ENCODE measurements around the gene ARPP19. TPM values are rescaled to one million over a fixed set of nuclear protein-coding genes. Genes with fewer than 3 reads are reported as not detected.
A peak's percentile ranks its signal among the peaks of the same experiment; 100 is the strongest.
"Not testable (repeated sequence)": the region's sequence is repeated elsewhere in the genome, so short reads cannot be mapped to it uniquely, and the experiment has no call there.

Gene ARPP19
- 120 TPM for polyA plus RNA-seq (2013, experiment 1 of 2)
- polyA plus RNA-seq (2013, experiment 2 of 2), result 107 TPM

- 5 to 6% methylated on average over 59 to 75 of the region's 82 CpGs for WGBS, 2 experiments (ENCODE audit: insufficient coverage in 2 of 2)
- Histone ChIP-seq H3K27ac (ENCODE audit: low read depth, low read length, severe bottlenecking) (peak within 1 kb of the TSS; percentile 96), H3K4me1 (ENCODE audit: control insufficient read depth, insufficient read depth, low read length, poor library complexity, severe bottlenecking) (peaks cover 5% of the 10 kb centered on the region), H3K4me3 (ENCODE audit: extremely low read depth, insufficient read depth, low read length, poor library complexity, severe bottlenecking) (peak within 1 kb of the TSS; percentile 84), H3K36me3 (ENCODE audit: control insufficient read depth, insufficient read depth, low read length) (peaks cover 16% of the 10 kb centered on the region), H3K9me3 (ENCODE audit: control insufficient read depth, low read length) (no peaks in the 10 kb centered on the region)
These were observed at the start of gene ARPP19 for GRCh38 chr15:52568601-52569585. ARPP19 (minus strand) TSS chr15:52569030; CDS start chr15:52568892, 138 bp downstream.

- no peaks in the 10 kb centered on the region for H3K9me3 ChIP-seq (ENCODE audit: control insufficient read depth, low read length)
- WGBS, 2 experiments (ENCODE audit: insufficient coverage in 2 of 2), result no CpG with 5 or more reads among the region's 1 CpG
- H3K4me3 ChIP-seq (ENCODE audit: extremely low read depth, insufficient read depth, low read length, poor library complexity, severe bottlenecking), result no peak overlapping the region
- H3K36me3 ChIP-seq (ENCODE audit: control insufficient read depth, insufficient read depth, low read length), result peaks cover 5% of the 10 kb centered on the region
- H3K4me1 ChIP-seq (ENCODE audit: control insufficient read depth, insufficient read depth, low read length, poor library complexity, severe bottlenecking), result no peaks in the 10 kb centered on the region
- H3K27ac ChIP-seq (ENCODE audit: low read depth, low read length, severe bottlenecking), result no peak overlapping the region
These were observed 48.2 kb upstream of the ARPP19 start for GRCh38 chr15:52617026-52617425.

GRCh38 chr15:52615302-52615701 lies 46.5 kb upstream of the ARPP19 start:
- WGBS, 2 experiments (ENCODE audit: insufficient coverage in 2 of 2), result no CpG with 5 or more reads among the region's 2 CpGs
- H3K36me3 ChIP-seq (ENCODE audit: control insufficient read depth, insufficient read depth, low read length), result peaks cover 9% of the 10 kb centered on the region
- no peaks in the 10 kb centered on the region for H3K9me3 ChIP-seq (ENCODE audit: control insufficient read depth, low read length)
- no peak overlapping the region for H3K27ac ChIP-seq (ENCODE audit: low read depth, low read length, severe bottlenecking)
- no peaks in the 10 kb centered on the region for H3K4me1 ChIP-seq (ENCODE audit: control insufficient read depth, insufficient read depth, low read length, poor library complexity, severe bottlenecking)
- no peak overlapping the region for H3K4me3 ChIP-seq (ENCODE audit: extremely low read depth, insufficient read depth, low read length, poor library complexity, severe bottlenecking)

DNA sequence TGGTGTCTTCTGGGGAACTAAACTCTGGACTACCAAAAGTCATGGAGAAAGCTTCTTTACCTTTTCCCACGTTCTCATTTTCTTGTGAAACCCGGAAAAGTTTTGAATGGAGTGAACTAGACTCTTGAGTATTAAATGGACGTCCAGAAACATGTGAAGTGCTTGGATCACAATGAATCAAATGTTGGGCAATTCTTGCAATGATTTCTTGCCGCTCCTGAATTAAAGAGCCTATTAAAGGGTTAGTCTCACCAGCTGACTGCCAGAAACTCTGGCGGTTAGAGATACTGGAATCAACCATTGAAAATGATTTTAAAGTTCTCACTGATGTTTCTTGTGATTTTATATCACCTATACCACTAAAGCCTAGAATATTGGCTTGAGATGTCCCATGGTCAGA lies 40.8 kb upstream of the ARPP19 start:
- Histone ChIP-seq H3K27ac (ENCODE audit: low read depth, low read length, severe bottlenecking) (no peak overlapping the region), H3K4me3 (ENCODE audit: extremely low read depth, insufficient read depth, low read length, poor library complexity, severe bottlenecking) (no peak overlapping the region), H3K9me3 (ENCODE audit: control insufficient read depth, low read length) (no peaks in the 10 kb centered on the region), H3K4me1 (ENCODE audit: control insufficient read depth, insufficient read depth, low read length, poor library complexity, severe bottlenecking) (no peaks in the 10 kb centered on the region), H3K36me3 (ENCODE audit: control insufficient read depth, insufficient read depth, low read length) (peaks cover 14% of the 10 kb centered on the region)
- 91 to 92% methylated on average over 3 of the region's 5 CpGs for WGBS, 2 experiments (ENCODE audit: insufficient coverage in 2 of 2)

GRCh38 chr15:52584414-52584813 lies 15.6 kb upstream of the ARPP19 start:
- Histone ChIP-seq H3K9me3 (ENCODE audit: control insufficient read depth, low read length) (no peaks in the 10 kb centered on the region), H3K27ac (ENCODE audit: low read depth, low read length, severe bottlenecking) (no peak overlapping the region), H3K4me3 (ENCODE audit: extremely low read depth, insufficient read depth, low read length, poor library complexity, severe bottlenecking) (no peak overlapping the region), H3K4me1 (ENCODE audit: control insufficient read depth, insufficient read depth, low read length, poor library complexity, severe bottlenecking) (no peaks in the 10 kb centered on the region), H3K36me3 (ENCODE audit: control insufficient read depth, insufficient read depth, low read length) (no peaks in the 10 kb centered on the region)
- WGBS, 2 experiments (ENCODE audit: insufficient coverage in 2 of 2), result 80 to 100% methylated on average over 1 of the region's 7 CpGs

- Histone ChIP-seq H3K27ac (ENCODE audit: low read depth, low read length, severe bottlenecking) (no peak overlapping the region), H3K4me3 (ENCODE audit: extremely low read depth, insufficient read depth, low read length, poor library complexity, severe bottlenecking) (no peak overlapping the region), H3K36me3 (ENCODE audit: control insufficient read depth, insufficient read depth, low read length) (no peaks in the 10 kb centered on the region), H3K9me3 (ENCODE audit: control insufficient read depth, low read length) (no peaks in the 10 kb centered on the region), H3K4me1 (ENCODE audit: control insufficient read depth, insufficient read depth, low read length, poor library complexity, severe bottlenecking) (no peaks in the 10 kb centered on the region)
- 76 to 85% methylated on average over 5 to 7 of the region's 8 CpGs for WGBS, 2 experiments (ENCODE audit: insufficient coverage in 2 of 2)
These were observed 11.0 kb upstream of the ARPP19 start for GRCh38 chr15:52579852-52580251.

- WGBS, 2 experiments (ENCODE audit: insufficient coverage in 2 of 2), result no CpG with 5 or more reads among the region's 2 CpGs
- no peak overlapping the region for H3K4me3 ChIP-seq (ENCODE audit: extremely low read depth, insufficient read depth, low read length, poor library complexity, severe bottlenecking)
- H3K4me1 ChIP-seq (ENCODE audit: control insufficient read depth, insufficient read depth, low read length, poor library complexity, severe bottlenecking), result no peaks in the 10 kb centered on the region
- no peak overlapping the region for H3K27ac ChIP-seq (ENCODE audit: low read depth, low read length, severe bottlenecking)
- H3K36me3 ChIP-seq (ENCODE audit: control insufficient read depth, insufficient read depth, low read length), result no peaks in the 10 kb centered on the region
- H3K9me3 ChIP-seq (ENCODE audit: control insufficient read depth, low read length), result no peaks in the 10 kb centered on the region
These were observed 7.9 kb upstream of the ARPP19 start for GRCh38 chr15:52576692-52577091.

DNA sequence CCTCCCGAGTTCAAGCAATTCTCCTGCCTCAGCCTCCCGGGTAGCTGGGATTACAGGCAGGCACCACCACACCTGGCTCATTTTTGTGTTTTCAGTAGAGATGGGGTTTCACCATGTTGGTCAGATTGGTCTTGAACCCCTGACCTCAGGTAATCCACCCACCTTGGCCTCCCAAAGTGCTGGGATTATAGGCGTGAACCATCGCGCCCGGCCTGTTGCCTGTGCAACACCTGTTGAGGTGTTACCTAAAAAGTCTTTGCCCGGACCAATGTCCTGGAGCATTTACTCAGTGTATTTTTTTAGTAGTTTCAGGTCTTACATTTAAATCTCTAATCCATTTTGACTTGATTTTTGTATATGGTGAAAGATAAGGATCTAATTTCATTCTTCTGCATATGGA lies 6.7 kb upstream of the ARPP19 start:
- WGBS, 2 experiments (ENCODE audit: insufficient coverage in 2 of 2), result 77 to 92% methylated on average over 5 to 6 of the region's 7 CpGs

GRCh38 chr15:52575072-52575471 lies 6.2 kb upstream of the ARPP19 start:
- Histone ChIP-seq H3K9me3 (ENCODE audit: control insufficient read depth, low read length) (no peaks in the 10 kb centered on the region), H3K36me3 (ENCODE audit: control insufficient read depth, insufficient read depth, low read length) (no peaks in the 10 kb centered on the region), H3K4me3 (ENCODE audit: extremely low read depth, insufficient read depth, low read length, poor library complexity, severe bottlenecking) (no peak overlapping the region), H3K27ac (ENCODE audit: low read depth, low read length, severe bottlenecking) (no peak overlapping the region), H3K4me1 (ENCODE audit: control insufficient read depth, insufficient read depth, low read length, poor library complexity, severe bottlenecking) (no peaks in the 10 kb centered on the region)
- WGBS, 2 experiments (ENCODE audit: insufficient coverage in 2 of 2), result 75 to 86% methylated on average over 1 of the region's 2 CpGs

More for the DNA sequence above, 6.7 kb upstream of the ARPP19 start:
- not testable (repeated sequence) for H3K36me3 ChIP-seq (ENCODE audit: control insufficient read depth, insufficient read depth, low read length); H3K27ac ChIP-seq (ENCODE audit: low read depth, low read length, severe bottlenecking); H3K9me3 ChIP-seq (ENCODE audit: control insufficient read depth, low read length); H3K4me3 ChIP-seq (ENCODE audit: extremely low read depth, insufficient read depth, low read length, poor library complexity, severe bottlenecking); H3K4me1 ChIP-seq (ENCODE audit: control insufficient read depth, insufficient read depth, low read length, poor library complexity, severe bottlenecking)

- not testable (repeated sequence) for H3K27ac ChIP-seq (ENCODE audit: low read depth, low read length, severe bottlenecking); H3K36me3 ChIP-seq (ENCODE audit: control insufficient read depth, insufficient read depth, low read length); H3K9me3 ChIP-seq (ENCODE audit: control insufficient read depth, low read length); H3K4me1 ChIP-seq (ENCODE audit: control insufficient read depth, insufficient read depth, low read length, poor library complexity, severe bottlenecking); H3K4me3 ChIP-seq (ENCODE audit: extremely low read depth, insufficient read depth, low read length, poor library complexity, severe bottlenecking)
- 86 to 97% methylated on average over 3 of the region's 3 CpGs for WGBS, 2 experiments (ENCODE audit: insufficient coverage in 2 of 2)
These were observed 5.8 kb upstream of the ARPP19 start for GRCh38 chr15:52574623-52575022.

Data from mesodermal cell (in vitro differentiated cells).